ENCODE results near the gene ZNF541. TPM values are rescaled to one million over a fixed set of nuclear protein-coding genes. Genes with fewer than 3 reads are reported as not detected.

Gene ZNF541
- total RNA-seq, 2 donors from 2014 or later = 0.23 to 13.9 TPM

GRCh38 chr19:47538812-47539211 is 34.1 kb downstream of the ZNF541 start:
- H3K27me3 ChIP-seq (replicated peaks; ENCODE audit: insufficient read depth) = no peaks in the 10 kb centered on the region
- H3K9me3 ChIP-seq = no peaks in the 10 kb centered on the region
- DNase-seq (ENCODE audit: low spot score) = no peak
- intact Hi-C loops (cut with DNase I) = no loop called here
- WGBS = 84% methylated on average over 5 of the region's 5 CpGs
- H3K4me3 ChIP-seq = no peak overlapping the region
- TF ChIP-seq POLR2A (IDR thresholded peaks at IDR 0.05) = no peak
- H3K27ac ChIP-seq = no peak overlapping the region
- no peaks in the 10 kb centered on the region for H3K36me3 ChIP-seq
- no peaks in the 10 kb centered on the region for H3K4me1 ChIP-seq (replicated peaks)

GRCh38 chr19:47537493-47537892 is 35.5 kb downstream of the ZNF541 start:
- Histone ChIP-seq H3K4me3 (no peak overlapping the region), H3K27me3 (replicated peaks; ENCODE audit: insufficient read depth) (no peaks in the 10 kb centered on the region), H3K4me1 (replicated peaks) (no peaks in the 10 kb centered on the region), H3K27ac (no peak overlapping the region), H3K9me3 (no peaks in the 10 kb centered on the region), H3K36me3 (no peaks in the 10 kb centered on the region)
- DNase-seq (ENCODE audit: low spot score) = no peak
- TF ChIP-seq POLR2A (IDR thresholded peaks at IDR 0.05) = no peak
- no peak for TF ChIP-seq CTCF (IDR thresholded peaks at IDR 0.05)
- TF ChIP-seq POLR2AphosphoS5 (IDR thresholded peaks at IDR 0.05) = no peak
- WGBS = 95% methylated on average over 4 of the region's 4 CpGs
- intact Hi-C loops (cut with DNase I) = no loop called here

- TF ChIP-seq CTCF (IDR thresholded peaks at IDR 0.05) = no peak
- no peak overlapping the region for H3K27ac ChIP-seq
Measured at GRCh38 chr19:47534628-47535027, 38.3 kb downstream of the ZNF541 start.

GRCh38 chr19:47531640-47532387 is 41.1 kb downstream of the ZNF541 start:
- Histone ChIP-seq H3K9me3 (no peaks in the 10 kb centered on the region), H3K36me3 (no peaks in the 10 kb centered on the region), H3K27me3 (replicated peaks; ENCODE audit: insufficient read depth) (no peaks in the 10 kb centered on the region), H3K4me1 (replicated peaks) (no peaks in the 10 kb centered on the region), H3K27ac (no peak overlapping the region), H3K4me3 (no peak overlapping the region)
- WGBS = 41% methylated on average over 14 of the region's 14 CpGs
- intact Hi-C loops (cut with DNase I) = no loop called here
- TF ChIP-seq POLR2A (IDR thresholded peaks at IDR 0.05) = no peak
- TF ChIP-seq POLR2AphosphoS5 (IDR thresholded peaks at IDR 0.05) = no peak
- no peak for TF ChIP-seq CTCF (IDR thresholded peaks at IDR 0.05)
- no peak for DNase-seq (ENCODE audit: low spot score)

More at GRCh38 chr19:47534628-47535027, 38.3 kb downstream of the ZNF541 start:
- H3K9me3 ChIP-seq = no peaks in the 10 kb centered on the region
- H3K4me3 ChIP-seq = no peak overlapping the region
- DNase-seq (ENCODE audit: low spot score) = no peak
- intact Hi-C loops (cut with DNase I) = no loop called here
- no peaks in the 10 kb centered on the region for H3K27me3 ChIP-seq (replicated peaks; ENCODE audit: insufficient read depth)
- no peaks in the 10 kb centered on the region for H3K36me3 ChIP-seq
- H3K4me1 ChIP-seq (replicated peaks) = no peaks in the 10 kb centered on the region
- 73% methylated on average over 1 of the region's 1 CpG for WGBS

GRCh38 chr19:47529018-47529742 is 43.8 kb downstream of the ZNF541 start:
- intact Hi-C loops (cut with DNase I) = no loop called here
- TF ChIP-seq CTCF (IDR thresholded peaks at IDR 0.05) (no peak), POLR2AphosphoS5 (IDR thresholded peaks at IDR 0.05) (no peak), POLR2A (IDR thresholded peaks at IDR 0.05) (no peak)
- WGBS = 63% methylated on average over 15 of the region's 16 CpGs

More at GRCh38 chr19:47529018-47529742, 43.8 kb downstream of the ZNF541 start:
- H3K27me3 ChIP-seq (replicated peaks; ENCODE audit: insufficient read depth) = no peaks in the 10 kb centered on the region
- H3K4me1 ChIP-seq (replicated peaks) = no peaks in the 10 kb centered on the region
- no peaks in the 10 kb centered on the region for H3K9me3 ChIP-seq
- no peaks in the 10 kb centered on the region for H3K36me3 ChIP-seq
- no peak overlapping the region for H3K27ac ChIP-seq
- H3K4me3 ChIP-seq = no peak overlapping the region
- no peak for DNase-seq (ENCODE audit: low spot score)

All from prostate gland (tissue), 2 donors.